HG03039 (cell line): Measurements from ENCODE around the gene SORBS2.
"Not testable (repeated sequence)": the region's sequence is repeated elsewhere in the genome, so short reads cannot be mapped to it uniquely, and the experiment has no call there.

Experiments
- ATAC-seq: cut with Tn5 transposase; IDR thresholded peaks from one replicate; pipeline ENCODE4 v1.9.1; 2021; ENCODE audit warnings: mild to moderate bottlenecking, moderate library complexity; ENCODE audit not compliant: unreplicated experiment

Gene SORBS2

GRCh38 chr4:185716141-185716551 lies 95.8 kb downstream of the SORBS2 start:
- ATAC-seq = no peak

- not testable (repeated sequence) for ATAC-seq
These were observed 97.5 kb downstream of the SORBS2 start for GRCh38 chr4:185714524-185714923.

GRCh38 chr4:185713731-185714130 lies 98.3 kb downstream of the SORBS2 start:
- ATAC-seq = no peak

GRCh38 chr4:185713272-185713671 lies 98.7 kb downstream of the SORBS2 start:
- no peak for ATAC-seq

- no peak for ATAC-seq
These were observed 99.5 kb downstream of the SORBS2 start for GRCh38 chr4:185712350-185713024.

GRCh38 chr4:185711726-185712125 lies 100.3 kb downstream of the SORBS2 start:
- ATAC-seq = no peak

GRCh38 chr4:185710487-185710995 lies 101.5 kb downstream of the SORBS2 start:
- no peak for ATAC-seq

GRCh38 chr4:185709802-185710486 lies 102.0 kb downstream of the SORBS2 start:
- ATAC-seq = no peak

GRCh38 chr4:185708348-185708747 lies 103.6 kb downstream of the SORBS2 start:
- no peak for ATAC-seq

- ATAC-seq = not testable (repeated sequence)
These were observed 104.4 kb downstream of the SORBS2 start for GRCh38 chr4:185707622-185708021.

- no peak for ATAC-seq
These were observed 109.8 kb downstream of the SORBS2 start for GRCh38 chr4:185702147-185702663.

- no peak for ATAC-seq
These were observed 111.4 kb downstream of the SORBS2 start for GRCh38 chr4:185700630-185701029.

GRCh38 chr4:185700048-185700447 lies 111.9 kb downstream of the SORBS2 start:
- no peak for ATAC-seq

- ATAC-seq = no peak
These were observed 114.5 kb downstream of the SORBS2 start for GRCh38 chr4:185697488-185697887.

- no peak for ATAC-seq
These were observed 116.3 kb downstream of the SORBS2 start for GRCh38 chr4:185695743-185696142.

GRCh38 chr4:185693548-185694215 lies 118.3 kb downstream of the SORBS2 start:
- no peak for ATAC-seq

GRCh38 chr4:185689407-185689806 lies 122.6 kb downstream of the SORBS2 start:
- ATAC-seq = no peak

GRCh38 chr4:185685804-185686203 lies 126.2 kb downstream of the SORBS2 start:
- no peak for ATAC-seq

GRCh38 chr4:185683896-185684295 lies 128.1 kb downstream of the SORBS2 start:
- ATAC-seq = no peak

GRCh38 chr4:185683222-185683621 lies 128.8 kb downstream of the SORBS2 start:
- ATAC-seq = no peak

- no peak for ATAC-seq
These were observed 129.8 kb downstream of the SORBS2 start for GRCh38 chr4:185682236-185682635.

- no peak for ATAC-seq
These were observed 130.4 kb downstream of the SORBS2 start for GRCh38 chr4:185681604-185682003.
